ENCODE results near the gene TBXAS1. TPM values are rescaled to one million over a fixed set of nuclear protein-coding genes. Genes with fewer than 3 reads are reported as not detected.

Gene TBXAS1
- total and polyA plus RNA-seq, 2 of the 8 experiments (the other 6 are each of a cell fraction or from before 2014, with no cell fraction given), result 0.86 to 2.1 TPM

DNA sequence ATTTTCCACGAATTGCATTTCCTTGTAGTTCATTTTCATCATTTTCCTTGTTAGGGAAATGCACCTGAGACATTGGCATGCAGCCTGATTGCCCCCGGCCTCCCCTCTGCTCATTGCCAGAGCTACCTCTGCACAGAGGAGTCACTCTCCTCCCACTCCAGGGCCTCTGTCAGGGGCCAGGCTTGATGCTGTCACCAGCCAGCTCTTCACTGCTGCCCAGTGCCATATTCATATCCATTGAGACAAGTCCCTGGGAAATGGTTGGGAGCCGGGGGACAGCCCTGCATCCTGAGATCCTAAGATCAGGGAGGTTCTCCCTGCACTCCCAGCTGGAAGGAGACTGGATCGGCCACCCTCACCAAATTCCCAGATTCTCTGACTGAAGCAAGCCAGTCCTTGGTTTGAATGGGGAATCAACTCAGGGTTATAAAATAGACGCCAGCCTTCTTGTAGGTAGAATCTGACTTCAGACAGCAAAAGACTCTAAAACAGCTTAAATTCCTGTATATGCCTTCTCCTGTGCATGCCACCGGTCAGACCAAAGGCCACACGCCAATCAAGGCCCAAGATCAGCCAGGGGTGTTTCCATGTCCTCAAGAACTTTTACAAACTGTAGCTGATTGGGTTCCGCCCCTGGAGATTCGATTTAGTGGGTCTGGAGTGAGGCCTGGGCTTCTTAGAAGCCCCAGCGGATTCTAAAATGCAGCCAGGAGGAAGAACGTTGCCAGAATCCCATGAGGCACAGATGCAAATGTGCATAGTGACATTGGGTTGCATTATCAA is 147.2 kb downstream of the TBXAS1 start:
- H3K9me3 ChIP-seq (ENCODE audit: insufficient read depth in 2 of 2, low read depth in 1 of 2, low read length in 1 of 2), result no peaks in the 10 kb centered on the region
- 0 out of 7 replicates have a peak, but pooled peaks cover 0 to 2% (median 0%) of the 10 kb centered on the region in 4 experiments for H3K27me3 ChIP-seq (replicated peaks in 1 of 4; ENCODE audit: control insufficient read depth in 3 of 4, extremely low read depth in 1 of 4, insufficient read depth in 3 of 4, low read length in 3 of 4)
- no peak overlapping the region; a peak in 1 of 7 replicates for H3K9ac ChIP-seq (replicated peaks in 1 of 4; ENCODE audit: extremely low read depth in 1 of 4, low read depth in 3 of 4, low read length in 3 of 4)
- H4K20me1 ChIP-seq (replicated peaks in 1 of 2; ENCODE audit: control insufficient read depth in 1 of 2, insufficient read depth in 2 of 2, low read length in 2 of 2), result no peaks in the 10 kb centered on the region
- no peak for TF ChIP-seq CBX8 (IDR thresholded peaks at IDR 0.05; ENCODE audit: borderline replicate concordance, low read depth, low read length)
- TF ChIP-seq NANOG (IDR thresholded peaks at IDR 0.05; ENCODE audit: insufficient read depth, low read depth, low read length, poor library complexity, severe bottlenecking), result no peak
- TF ChIP-seq TAF7 (optimal IDR thresholded peaks at IDR 0.05; ENCODE audit: borderline replicate concordance, low read depth, low read length), result no peak
- TF ChIP-seq FOSL1 (IDR thresholded peaks at IDR 0.05; ENCODE audit: insufficient read depth, low read depth, low read length), result no peak
- TF ChIP-seq ASH2L (IDR thresholded peaks at IDR 0.05; ENCODE audit: low read length), result no peak
- TF ChIP-seq BACH1 (IDR thresholded peaks at IDR 0.05; ENCODE audit: low read length), result no peak
- H3K27ac ChIP-seq (ENCODE audit: low read depth, low read length), result no peak overlapping the region
- H3K4me2 ChIP-seq (ENCODE audit: insufficient read depth in 1 of 2, low read depth in 2 of 2, low read length in 2 of 2), result no peak overlapping the region
- H2BK120ac ChIP-seq (replicated peaks; ENCODE audit: low read depth, low read length), result no peak overlapping the region
- no peaks in the 10 kb centered on the region for H3K23me2 ChIP-seq (ENCODE audit: low read depth, low read length)
- DNase-seq (ENCODE audit: low read depth in 1 of 2, low spot score in 2 of 2) (no peak), FAIRE-seq (no peak)
- peak overlapping the region; percentile 73 for H4K8ac ChIP-seq (ENCODE audit: extremely low read depth, insufficient read depth, low read length)
- no peak overlapping the region for H3K4ac ChIP-seq (replicated peaks; ENCODE audit: insufficient read length, low read depth, low read length)
- no peak overlapping the region for H3K14ac ChIP-seq (ENCODE audit: insufficient read length)
- H2BK12ac ChIP-seq (ENCODE audit: low read depth, low read length), result no peak overlapping the region
- CTCF ChIA-PET (ENCODE audit: partially characterized antibody), result interaction anchor here (0.9 to 2.1 kb wide), 5 partner anchors 12 to 408 kb away, joined by 3 to 7 read pairs (median 6); no protein-coding TSS in a partner anchor
- no peak overlapping the region for H3K4me3 ChIP-seq (ENCODE audit: extremely low read depth in 1 of 4, insufficient read depth in 2 of 4, low read depth in 3 of 4, low read length in 4 of 4)
- no peak overlapping the region for H3K56ac ChIP-seq (replicated peaks; ENCODE audit: insufficient read length, low read depth, low read length)
- H2AK5ac ChIP-seq (ENCODE audit: low read depth, low read length), result no peak overlapping the region
- no peak overlapping the region for H4K5ac ChIP-seq (ENCODE audit: insufficient read length, low read depth, low read length)
- H2BK20ac ChIP-seq (ENCODE audit: low read length), result no peak overlapping the region
- no peak overlapping the region for H2BK5ac ChIP-seq (ENCODE audit: low read depth, low read length)
- POLR2A ChIA-PET (ENCODE audit: partially characterized antibody), result no interaction called here
- no peak overlapping the region for H2AFZ ChIP-seq (ENCODE audit: low read length)
- H3K36me3 ChIP-seq (ENCODE audit: control insufficient read depth in 2 of 4, insufficient read depth in 4 of 4, low read length in 3 of 4), result no peaks in the 10 kb centered on the region
- H3K79me1 ChIP-seq (ENCODE audit: low read depth, low read length), result no peaks in the 10 kb centered on the region
- no peak overlapping the region for H2BK15ac ChIP-seq (ENCODE audit: low read length)
- H3K18ac ChIP-seq (ENCODE audit: extremely low read depth, low read length), result peak overlapping the region; percentile 12; the same call in 1 of the 2 replicates
- H4K91ac ChIP-seq (replicated peaks; ENCODE audit: insufficient read length, low read length), result no peak overlapping the region
- H3K4me1 ChIP-seq (replicated peaks in 1 of 4; ENCODE audit: control insufficient read depth in 3 of 4, insufficient read depth in 4 of 4, low read length in 3 of 4), result peaks cover 5 to 33% (median 16%) of the 10 kb centered on the region in 4 experiments
- WGBS, 2 experiments (ENCODE audit: extremely low coverage in 1 of 2, insufficient coverage in 1 of 2, insufficient read length in 1 of 2, insufficient replicate concordance in 2 of 2, low coverage in 1 of 2, low lambda C conversion rate in 2 of 2, missing lambda C conversion rate in 1 of 2), result 88% methylated on average over 11 of the region's 11 CpGs; no CpG with 5 or more reads in 1 of the 2 experiments
- H3K79me2 ChIP-seq (ENCODE audit: control insufficient read depth in 1 of 2, insufficient read depth in 2 of 2, low read length in 2 of 2), result no peaks in the 10 kb centered on the region
- no peak overlapping the region for H3K23ac ChIP-seq (ENCODE audit: insufficient read length)

Measured in H1 (cell line).